Stimulated activated CD4-positive, alpha-beta T cell treated with anti-CD3 and anti-CD28 coated beads, Interleukin-15, amount 100 ng/mL, for 24 hours (primary cell): Measurements from ENCODE around the gene TNK2.
A peak's percentile ranks its signal among the peaks of the same experiment; 100 is the strongest.
"Not testable (repeated sequence)": the region's sequence is repeated elsewhere in the genome, so short reads cannot be mapped to it uniquely, and the experiment has no call there.

ENCODE experiments used
- DNase-seq: peaks from one replicate; pipeline ENCODE4 v3.0.0-alpha.2; 2020

The TNK2 gene

DNA sequence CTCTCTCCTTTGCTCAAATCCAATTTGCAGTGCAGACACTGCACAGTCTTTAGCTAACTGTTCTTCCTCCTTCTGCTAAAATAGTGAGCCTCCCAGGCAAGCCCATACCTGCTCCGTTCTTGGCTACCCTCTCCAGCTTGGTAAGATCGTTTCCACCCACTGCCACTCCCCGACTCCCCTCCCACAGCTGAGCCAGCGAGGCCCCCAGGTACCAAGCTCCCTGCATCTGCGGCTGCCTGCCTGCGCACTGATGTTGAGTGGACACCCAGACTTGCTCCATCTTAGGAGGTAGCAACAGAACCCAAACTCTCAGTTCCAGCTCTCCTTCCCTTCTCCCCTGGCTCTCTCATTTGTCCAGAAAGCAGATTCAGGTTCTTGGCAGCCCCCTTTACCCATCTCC, 7.9 kb upstream of the TNK2 start:
- no peak for DNase-seq

DNA sequence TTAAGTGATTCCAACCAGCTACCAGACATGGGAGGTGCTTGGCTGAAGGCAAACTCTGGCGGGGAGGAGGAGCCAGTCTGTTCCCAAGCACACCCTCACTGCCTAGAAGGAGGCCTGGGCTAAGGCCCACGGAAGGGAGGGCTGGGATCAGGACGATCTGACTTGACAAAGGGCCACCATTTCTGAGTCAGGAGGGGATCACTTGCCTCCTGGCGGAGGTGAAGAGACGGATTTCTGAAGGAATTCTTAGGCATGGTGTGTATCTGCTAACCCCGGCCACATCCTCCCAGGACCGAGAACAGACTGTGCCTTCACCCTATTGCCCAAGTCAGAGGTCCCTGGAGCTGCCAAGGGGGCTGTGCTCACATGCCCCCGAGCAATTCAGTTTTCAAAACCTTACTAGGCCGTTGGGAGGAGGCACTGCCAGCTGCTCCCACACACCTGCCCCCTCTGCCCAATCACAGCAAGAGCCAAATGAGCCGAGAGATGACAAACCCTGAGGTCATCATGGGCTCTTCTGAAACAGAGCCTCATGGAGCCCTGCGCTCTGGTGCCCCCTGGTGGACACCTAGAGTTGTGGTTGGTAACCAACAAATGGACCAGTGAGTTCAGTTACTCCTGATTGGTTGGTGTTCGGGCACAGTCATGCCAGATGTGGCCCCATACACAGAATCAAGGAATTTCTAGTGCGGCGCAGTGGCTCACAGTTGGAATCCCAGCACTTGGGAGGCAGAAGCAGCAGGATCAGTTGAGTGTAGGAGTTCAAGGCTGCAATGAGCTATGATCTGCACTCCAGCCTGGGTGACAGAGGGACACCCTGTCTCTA, 6.5 kb upstream of the TNK2 start:
- DNase-seq, result peak; percentile 98

DNA sequence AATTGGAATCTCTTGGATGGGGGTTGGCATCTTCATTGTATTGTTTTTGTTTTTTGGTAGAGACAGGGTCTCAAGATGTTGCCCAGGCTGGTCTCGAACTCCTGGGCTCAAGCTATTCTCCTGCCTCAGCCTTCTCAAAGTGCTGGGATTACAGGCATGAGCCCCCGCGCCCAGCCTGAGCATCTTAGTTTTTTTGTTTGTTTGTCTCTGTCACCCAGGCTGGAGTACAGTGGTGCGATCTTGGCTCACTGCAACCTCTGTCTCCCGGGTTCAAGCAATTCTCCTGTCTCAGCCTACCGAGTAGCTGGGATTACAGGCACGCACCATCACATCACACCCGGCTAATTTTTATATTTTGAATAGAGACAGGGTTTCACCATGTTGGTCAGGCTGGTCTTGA, 5.8 kb upstream of the TNK2 start:
- not testable (repeated sequence) for DNase-seq

DNA sequence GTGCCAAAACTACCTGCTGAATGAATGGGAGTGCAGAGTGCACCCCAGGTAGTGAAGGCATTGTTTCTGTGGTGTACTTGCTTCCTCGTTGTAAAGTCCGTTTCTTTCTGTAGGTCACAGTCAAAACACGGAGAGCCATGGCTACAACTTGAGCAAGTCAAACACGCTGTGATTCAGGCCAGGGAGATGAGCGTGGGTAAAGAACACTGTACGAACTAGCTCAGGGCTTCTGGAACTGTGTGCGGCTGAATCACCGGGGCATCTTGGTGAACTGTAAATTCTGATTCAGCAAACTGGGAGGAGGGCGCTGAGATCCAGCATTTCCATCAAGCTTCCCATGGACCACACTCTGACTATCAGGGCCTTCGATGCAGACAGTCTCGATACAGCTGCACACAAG, 5.0 kb upstream of the TNK2 start:
- no peak for DNase-seq

DNA sequence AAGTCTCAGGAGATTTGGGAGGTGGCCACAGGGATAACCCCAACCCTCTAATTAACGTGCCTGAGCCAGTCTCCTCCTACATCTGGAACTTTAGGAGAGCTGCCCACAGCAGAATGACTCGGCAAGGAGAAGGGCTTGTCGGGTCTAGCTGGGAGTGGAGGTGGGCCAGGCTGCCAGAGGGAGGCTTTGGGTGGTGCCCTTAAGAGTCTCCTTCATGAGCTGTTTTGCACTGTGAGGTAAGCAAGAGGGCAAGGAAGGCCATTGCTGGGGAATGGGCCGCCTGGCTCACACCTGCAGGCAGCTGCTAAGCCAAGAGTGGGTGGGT, 3.6 kb upstream of the TNK2 start:
- no peak for DNase-seq

DNA sequence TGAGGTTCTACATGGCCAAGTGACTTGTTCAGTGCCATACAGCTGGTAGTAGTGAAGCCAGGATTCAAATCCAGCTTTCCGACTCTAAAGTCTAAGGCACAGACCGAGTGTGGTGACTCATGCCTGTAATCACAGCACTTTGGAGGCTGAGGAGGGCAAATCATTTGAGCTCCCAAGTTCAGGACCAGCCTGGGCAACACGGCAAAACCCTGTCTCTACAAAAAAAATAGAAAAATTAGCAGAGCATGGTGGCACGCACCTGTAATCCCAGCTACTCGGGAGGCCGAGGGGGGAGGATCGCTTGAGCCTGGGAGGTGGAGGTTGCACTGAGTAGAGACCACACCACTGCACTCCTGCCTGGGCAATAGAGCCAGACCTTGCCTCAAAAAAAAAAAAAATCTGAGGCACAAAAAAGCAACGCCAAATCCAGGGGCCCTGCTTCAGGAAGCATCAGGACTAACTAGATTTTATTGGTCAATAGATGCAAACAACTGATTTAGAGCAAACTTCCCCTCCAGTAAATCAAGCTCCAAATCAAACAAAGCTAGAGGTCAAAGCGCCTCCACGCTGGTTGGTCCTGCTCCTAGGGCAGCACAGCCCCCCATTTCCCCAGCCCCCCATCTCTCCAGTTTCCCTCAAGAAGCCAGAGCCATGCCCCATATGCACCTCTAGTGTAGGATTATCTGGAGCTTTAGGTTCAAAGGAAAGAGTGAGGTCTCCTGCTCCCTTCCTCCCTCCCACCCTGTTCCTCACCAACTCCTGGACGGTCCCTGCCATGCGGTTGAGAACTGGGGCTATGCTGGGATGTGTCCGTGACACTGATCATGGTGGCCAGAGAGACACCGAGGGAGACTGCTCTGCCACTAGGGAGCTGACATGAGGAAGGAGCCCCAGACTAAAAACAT, 2.9 kb upstream of the TNK2 start:
- DNase-seq, result no peak

DNA sequence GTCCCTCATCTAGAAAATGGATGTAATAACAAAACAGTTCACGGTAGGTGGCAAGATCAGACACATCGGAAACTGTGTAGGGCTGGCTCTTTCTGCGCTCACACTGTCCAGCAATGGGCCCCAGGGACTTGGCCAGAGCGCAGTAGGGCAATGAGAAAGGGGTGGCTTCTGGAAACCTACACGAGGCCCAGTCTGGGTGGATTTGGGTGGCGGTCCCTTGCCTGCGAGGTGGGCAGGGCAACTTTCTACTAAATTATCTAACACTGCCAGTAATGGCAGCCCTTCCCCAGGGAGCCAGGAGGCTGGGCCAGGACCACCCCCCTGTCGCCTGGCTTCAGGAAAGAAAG, 2.1 kb upstream of the TNK2 start:
- DNase-seq, result no peak

DNA sequence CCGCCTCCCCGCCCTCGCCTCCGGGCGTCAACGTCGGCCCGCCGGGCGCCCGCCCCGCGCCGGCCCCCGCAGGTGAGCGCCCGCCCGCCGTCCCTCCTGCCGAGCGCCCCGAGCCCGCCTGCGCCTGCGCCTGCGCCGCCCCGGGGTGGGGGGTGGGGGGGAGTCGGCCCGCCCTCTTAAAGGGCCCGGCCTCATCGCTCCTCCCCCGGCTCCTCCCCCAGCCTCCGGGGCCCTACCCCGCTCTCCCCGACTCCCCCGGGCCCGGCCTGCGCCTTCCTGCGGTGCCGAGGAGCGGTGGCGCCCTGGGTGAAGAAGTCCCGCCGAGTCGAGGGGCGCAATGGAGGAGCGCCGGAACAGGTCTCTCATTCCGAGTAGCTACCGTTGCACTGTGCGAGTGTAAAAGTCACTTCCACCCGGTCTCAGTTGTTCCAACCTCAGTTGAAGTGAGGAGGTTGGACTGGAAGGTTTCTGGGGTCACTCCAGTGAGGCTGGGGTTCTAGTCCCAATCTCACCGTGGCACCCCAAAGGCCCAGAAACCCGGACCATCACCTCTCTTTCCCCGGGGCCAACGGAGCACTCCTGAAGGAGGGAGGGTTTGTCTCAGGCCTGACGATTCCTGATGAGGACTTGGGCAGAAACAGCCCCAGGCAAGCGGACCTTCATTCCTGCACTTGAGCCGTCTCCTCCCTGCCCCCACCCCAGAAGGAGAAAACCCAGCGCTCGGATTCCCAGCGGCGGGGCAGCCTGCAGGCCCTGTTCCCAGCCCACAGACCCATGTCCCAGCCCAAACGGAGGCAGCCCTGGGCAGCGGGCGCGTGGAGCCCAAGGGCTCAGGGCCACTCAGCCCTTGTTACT, 1.5 kb upstream of the TNK2 start:
- peak; percentile 91 for DNase-seq

DNA sequence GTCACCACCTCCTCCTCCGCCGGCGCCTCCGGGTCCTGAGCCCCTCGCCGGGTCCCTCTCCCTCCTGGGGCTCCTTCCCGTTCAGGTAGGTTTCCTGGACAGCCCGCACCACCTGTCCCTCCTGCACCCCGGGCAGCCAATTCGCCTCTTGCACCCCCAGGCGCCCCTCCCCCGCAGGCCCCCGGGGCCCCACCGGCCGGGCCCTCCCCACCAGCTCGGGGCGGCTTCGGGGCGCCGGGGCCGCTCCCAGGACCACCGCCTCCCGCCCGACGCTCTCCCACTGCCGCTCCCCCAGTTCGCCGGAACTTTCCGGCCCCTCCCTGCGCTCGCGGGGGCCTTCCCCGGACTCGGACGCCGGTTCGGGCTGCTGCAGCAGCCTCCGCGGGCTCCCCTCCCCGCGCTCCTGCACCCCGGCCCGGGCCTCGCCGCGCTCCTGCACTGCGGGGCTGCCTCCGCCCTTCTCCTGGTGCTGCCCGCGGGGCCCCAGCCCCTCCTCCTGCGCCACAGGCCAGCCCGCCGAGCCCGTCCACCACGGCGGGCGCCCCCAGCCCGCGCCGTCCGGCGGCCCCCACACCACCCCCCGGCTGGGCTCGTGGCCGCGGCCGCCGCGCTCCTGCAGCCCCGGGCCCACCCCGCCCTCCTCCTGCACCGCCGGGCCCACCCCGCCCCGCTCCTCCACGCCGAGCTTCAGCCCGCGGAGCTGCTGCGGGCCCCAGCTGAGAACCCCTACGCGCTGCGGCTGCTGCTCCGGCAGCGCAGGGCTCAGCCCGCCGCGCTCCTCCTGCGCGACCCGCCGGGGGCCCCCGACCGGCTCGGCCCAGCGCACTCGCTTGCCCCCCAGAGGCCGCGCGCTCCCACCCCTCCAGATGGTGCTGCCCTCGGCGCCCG, 587 bp upstream of the TNK2 start:
- peak; percentile 51 for DNase-seq

DNA sequence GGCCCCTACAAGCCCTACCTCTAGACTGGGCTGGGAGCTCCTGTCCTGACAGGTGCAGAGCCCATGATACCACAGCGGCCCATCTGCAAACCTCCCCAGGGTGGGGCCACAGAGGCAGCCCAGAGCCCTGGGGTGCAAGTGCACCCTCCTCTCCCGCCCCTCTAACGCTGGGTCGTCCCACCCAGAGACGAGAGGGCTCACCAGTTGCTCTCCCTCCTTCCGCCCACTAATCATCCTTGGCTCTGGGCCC, 742 bp downstream of the TNK2 start:
- no peak for DNase-seq

DNA sequence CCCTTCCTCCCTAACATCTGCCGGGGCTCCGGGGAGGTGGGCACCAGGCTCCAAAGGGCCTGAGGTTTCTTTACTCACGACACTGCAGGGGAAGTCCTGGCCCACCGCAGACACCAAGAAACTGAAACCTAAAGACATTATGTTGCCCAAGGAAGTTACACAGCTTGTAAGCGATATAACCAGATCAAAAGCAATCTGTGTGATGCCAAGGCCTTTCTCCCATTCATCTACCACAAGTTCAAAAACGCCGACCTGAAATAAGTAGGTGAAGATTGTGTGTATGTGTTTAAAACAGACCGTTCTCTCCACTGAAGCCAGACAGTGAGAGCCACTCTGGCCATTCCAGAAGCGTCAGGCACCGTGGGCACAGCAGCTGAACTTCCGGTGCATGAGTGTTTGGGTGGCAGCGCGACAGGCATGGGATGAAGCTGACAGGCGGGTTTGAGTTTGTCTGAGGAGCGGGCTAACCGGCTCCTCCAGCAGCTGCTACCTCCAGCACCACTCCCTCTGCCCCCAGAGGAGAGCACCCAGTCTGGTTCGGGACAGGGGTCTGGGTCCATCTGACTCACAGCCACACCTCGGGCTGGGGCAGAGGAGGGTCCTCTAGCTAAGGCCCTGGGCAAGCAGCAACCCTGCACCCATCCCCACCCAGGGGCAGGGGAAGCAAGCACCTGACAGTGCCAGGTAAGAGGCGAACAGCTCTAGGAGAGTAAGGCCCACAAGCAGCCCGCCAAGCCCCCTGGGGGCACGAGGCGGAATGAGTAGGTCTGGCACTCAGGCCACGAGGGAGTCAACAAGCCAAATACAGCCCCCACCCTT, 1.3 kb downstream of the TNK2 start:
- DNase-seq, result peak; percentile 77

DNA sequence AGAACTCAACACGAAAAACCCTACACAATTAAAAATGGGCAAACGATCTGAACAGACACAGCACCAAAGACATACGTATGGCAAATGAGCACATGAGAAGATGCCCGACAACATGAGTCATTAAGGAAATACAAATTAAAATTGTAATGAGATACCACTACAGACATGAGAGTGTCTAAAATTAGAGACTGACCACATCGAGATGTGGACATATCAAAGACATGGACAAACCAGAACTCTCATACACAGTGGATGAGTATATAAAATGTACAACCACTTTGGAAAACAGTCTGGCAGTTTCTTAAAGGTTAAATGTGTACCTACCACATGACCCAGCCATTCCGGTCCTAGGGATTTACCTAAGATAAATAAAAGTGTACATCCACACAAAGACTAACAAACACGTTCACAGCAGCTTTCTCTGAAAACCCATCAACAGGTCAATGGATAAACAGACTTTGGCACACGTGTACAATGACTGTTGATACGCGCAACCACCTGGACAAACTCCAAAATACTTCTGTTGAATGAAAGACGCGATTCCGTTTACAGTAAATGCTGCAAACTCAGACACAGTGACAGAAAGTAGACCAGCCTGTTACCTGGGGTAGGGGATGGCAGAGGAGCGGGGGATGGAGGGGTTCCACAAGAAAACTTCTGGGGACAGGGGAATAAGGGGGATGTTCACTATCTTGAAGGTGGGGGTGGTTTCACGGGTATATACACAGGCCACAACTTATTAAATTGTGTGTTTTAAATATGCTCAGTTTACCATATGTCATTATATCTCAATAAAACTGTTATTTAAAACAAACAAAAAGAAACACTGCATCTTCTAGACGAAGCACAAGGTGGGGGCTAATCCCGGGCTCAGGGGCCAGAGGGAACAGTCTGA, 2.1 kb downstream of the TNK2 start:
- no peak for DNase-seq

DNA sequence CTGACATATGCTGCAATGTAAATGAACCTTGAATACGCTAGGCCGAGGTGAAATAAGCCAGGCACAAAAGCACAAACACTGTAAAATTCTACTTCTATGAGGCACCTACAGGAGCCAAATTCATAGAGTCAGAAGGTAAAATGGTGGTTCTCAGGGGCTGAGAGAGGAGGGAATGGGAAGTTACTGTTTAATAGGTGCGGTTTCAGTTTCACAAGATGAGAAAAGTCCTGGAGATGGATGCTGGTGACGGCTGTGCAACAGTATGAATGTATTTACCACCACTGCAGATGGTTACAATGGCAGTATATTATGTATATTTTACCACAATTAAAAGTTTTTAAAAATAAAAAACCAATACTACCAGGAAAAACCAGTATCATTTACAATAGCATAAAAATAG, 4.0 kb downstream of the TNK2 start:
- DNase-seq, result no peak

DNA sequence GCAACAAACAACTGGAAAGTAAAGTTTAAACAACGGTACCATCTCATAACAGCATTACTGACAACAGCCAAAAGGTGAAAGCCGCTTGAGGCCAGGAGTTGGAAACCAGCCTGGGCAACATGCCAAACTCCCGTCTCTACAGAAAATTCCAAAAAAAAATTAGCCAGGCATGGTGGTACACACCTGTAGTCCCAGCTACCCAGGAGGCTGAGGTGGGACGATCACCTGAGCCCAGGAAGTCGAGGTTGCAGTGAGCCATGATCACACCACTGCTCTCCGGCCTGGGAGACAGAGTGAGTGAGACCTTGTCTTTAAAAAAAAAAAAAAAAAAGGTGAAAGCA, 4.4 kb downstream of the TNK2 start:
- DNase-seq, result no peak

DNA sequence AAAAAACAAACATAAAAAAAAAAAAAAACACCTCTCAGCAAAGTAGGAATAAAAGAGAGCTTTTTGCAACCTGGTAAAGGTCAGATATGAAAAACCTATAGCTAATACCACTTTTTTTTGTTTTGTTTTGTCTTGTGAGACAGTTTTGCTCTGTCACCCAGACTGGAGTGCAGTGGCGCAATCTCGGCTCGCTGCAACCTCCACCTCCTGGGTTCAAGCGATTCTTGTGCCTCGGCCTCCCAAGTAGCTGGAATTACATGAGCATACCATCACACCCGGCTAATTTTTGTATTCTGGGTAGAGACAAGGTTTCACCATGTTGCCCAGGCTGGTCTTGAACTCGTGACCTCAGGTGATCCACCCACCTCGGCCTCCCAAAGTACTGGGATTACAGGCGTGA, 5.7 kb downstream of the TNK2 start:
- DNase-seq, result not testable (repeated sequence)

DNA sequence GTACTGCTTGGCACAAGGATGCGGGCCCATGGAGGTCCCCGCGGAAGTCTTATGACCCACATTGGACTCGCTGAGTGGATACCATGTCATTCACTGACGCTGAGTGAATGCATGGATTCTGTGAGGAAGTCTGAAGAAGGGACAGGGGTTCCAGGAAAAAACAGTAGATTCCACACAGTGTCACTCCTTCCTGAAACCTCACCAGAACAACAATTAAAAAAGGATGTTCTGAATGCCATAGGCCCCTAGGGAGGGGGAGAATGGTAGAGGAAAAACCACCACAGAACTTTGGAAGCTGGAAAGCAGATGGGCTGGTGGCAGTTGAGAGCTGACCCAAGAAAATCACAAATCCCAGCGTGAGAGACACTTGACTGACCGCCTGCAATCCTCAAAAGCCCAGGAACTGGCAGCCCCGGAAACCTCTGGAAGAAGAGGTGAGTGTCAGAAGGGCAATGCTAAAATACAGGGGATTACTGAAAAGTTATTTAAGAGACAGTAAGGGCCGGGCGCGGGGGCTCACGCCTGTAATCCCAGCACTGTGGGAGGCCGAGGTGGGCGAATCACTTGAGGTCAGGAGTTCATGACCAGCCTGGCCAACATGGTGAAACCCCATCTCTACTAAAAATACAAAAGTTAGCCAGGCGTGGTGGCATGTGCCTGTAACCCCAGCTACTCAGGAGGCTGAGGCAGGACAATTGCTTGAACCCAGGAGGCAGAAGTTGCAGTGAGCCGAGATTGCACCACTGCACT, 6.3 kb downstream of the TNK2 start:
- not testable (repeated sequence) for DNase-seq

DNA sequence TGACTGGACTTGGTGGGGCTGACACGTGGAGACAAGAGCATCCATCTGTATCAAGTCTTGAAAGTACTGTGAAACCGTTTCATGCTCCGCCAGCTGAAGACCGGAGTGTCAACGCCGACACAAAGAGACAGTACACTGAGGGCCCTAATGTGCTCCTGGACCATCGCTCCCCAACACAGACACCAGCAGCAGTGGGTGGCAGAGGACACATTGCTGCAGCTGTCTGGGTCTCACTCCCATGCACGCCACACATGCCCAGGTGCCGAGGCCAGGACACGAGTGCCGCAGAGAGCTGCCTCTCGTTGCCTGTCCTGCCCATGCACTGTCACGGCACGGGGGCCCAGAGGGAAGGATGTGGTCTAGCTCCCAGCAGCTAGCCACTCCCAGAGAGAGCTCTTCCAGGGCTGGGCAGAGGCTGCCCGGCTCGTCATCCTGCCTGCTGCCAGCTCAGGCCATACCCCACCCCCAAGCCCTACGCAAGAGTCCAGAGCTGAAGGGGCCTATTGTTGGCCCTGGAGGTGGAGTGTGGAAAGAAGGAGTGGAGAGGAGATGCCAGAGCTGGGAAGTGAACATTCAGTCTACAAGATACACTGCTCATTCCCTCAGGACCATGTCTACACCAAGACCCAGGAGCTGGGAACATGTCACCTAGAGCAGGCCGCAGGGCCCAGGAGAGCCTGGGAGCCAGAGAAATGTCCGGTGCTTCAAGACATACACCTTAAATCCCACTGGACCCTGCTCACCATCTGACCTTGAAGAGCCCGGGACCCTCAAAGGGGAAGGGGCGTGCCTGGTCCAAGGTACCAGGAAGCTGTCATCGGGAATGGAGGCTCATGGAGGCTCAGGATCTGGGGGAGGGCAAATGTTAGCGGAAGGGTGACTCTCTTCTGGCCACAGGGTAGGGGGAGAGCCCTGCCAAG, 7.7 kb downstream of the TNK2 start:
- DNase-seq, result peak; percentile 68

DNA sequence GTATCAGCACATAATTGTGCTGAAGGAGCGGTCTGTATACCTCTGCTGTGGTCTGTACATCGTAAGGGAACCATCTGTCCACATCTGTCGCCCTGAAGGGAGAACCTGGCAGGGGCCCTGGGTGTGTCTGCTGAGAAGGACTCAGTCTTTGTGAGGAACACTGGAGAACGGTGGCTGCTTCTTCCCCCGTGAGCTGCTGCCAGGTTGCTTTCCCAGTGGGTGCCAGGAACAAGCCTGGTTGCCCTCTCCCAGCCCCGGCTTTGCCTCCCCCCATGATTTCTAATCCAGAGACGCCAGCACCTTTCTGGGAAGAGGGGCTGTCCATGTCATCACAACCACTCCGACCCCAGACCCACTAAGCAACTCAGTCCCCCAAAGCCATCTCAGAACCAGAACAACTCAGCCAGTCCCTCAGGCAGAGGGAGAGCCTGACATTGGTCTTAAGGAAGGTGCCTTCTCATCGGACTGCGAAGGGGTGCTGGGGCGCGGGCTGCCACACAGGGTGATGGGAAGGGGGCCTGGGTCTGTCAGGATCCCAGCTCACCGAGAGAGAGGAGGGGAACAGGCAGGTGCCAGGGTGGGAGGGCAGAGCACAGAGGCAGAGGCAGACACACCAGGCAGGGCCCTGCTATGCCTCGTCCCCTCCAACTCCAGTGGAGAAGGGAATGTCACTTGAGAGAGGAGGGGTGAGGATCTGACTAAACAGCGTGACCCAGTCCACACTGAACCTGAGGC, 8.5 kb downstream of the TNK2 start:
- no peak for DNase-seq
